BJ (cell line): ENCODE results near the gene TEX53. TPM values are rescaled to one million over a fixed set of nuclear protein-coding genes. Genes with fewer than 3 reads are reported as not detected.

Experiments
- CTCF ChIA-PET: fragments of 350-600 bp; formaldehyde crosslinking; extraction: SDS; loops from one replicate; lab custom pipeline; 2021; ENCODE audit warnings: antibody characterized with exemption, inconsistent platforms; lab: Yijun Ruan, JAX
- POLR2A ChIA-PET: fragments of 300-600 bp; sonication (Branson Sonifier 250); formaldehyde crosslinking; extraction: SDS; loops from one replicate; lab custom pipeline; 2021; ENCODE audit warnings: antibody characterized with exemption; lab: Charles Lee
- DNase-seq: peaks from one replicate; pipeline ENCODE4 v3.0.0-alpha.2; 2011; ENCODE audit warnings: low read depth
- H3K27me3 ChIP-seq: 2 replicates; pipeline ENCODE4 v1.6.0; 2011; ENCODE audit warnings: low read length; ENCODE audit not compliant: control insufficient read depth, insufficient read depth
- H3K36me3 ChIP-seq: 2 replicates; pipeline ENCODE4 v1.5.1; 2011; ENCODE audit warnings: low read length; ENCODE audit not compliant: control insufficient read depth, insufficient read depth
- H3K4me3 ChIP-seq: 2 replicates; pipeline ENCODE4 v1.5.1; 2011; ENCODE audit warnings: low read depth, mild to moderate bottlenecking, control low read depth, low read length
- polyA plus RNA-seq: library from polyadenylated mRNA; depleted of rRNA; stranded (reverse); fragments of >200 nt; gene quantifications from 2 replicates; pipeline ENCODE4 v1.2.3, GENCODE V29; 2011; rRNA removed
- small RNA-seq: library from RNA; depleted of rRNA; stranded (forward); fragments of <200 nt; gene quantifications from one replicate; pipeline ENCODE3, GENCODE V24; 2012; ENCODE audit warnings: low replicate concordance, low read depth; ENCODE audit not compliant: insufficient read length
- TF ChIP-seq, protein P1 (sequence below): IDR thresholded peaks from 2 replicates; pipeline ENCODE4 v1.5.1; 2011; ENCODE audit warnings: low read depth, mild to moderate bottlenecking, control low read depth, inconsistent platforms, low read length, moderate library complexity; ENCODE audit not compliant: insufficient read depth

TEX53 gene
- polyA plus RNA-seq, 1 experiment = not detected

DNA sequence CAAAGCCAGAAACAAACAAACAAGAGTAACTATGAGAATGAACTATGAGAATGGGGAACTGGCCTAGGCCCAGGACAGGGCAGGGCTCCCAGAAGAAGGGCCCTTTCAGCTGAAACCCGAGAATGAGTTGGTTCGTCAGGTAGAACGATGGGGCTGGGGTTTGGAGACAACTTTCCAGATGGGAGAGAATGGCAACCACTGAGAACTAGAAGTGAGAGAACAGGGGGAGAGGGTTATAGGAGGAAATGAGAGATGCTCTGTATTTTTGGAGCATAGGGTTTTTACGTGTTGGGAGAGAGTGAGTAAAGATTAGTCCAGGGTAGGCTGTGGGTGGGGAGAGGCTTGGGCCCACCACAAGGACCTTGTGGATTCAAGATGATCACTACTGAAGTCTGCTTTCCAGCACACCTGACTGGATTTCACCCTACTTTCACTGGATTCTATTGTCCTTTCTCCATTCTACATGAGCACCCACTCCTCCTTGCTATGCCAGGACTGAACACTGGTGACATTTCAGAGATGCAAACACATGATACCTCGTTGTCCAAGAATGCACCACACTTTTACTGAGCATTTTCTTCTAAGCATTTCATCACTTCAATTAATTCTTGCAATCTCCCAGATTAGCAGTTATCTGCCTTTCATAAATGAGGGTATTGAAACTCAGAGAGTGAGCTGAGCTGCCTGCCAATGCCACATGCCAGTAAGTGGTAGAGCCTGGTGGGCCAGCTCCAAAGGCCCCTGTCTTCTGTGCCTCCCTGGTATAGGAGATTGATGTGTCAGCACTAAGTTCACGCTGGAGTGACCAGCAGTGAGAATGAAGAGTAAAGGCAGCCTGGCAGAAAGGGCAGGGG is 49.7 kb downstream of the TEX53 start:
- Histone ChIP-seq H3K36me3 (0 out of 2 replicates have a peak, but pooled peaks cover 1% of the 10 kb centered on the region), H3K4me3 (no peak overlapping the region), H3K27me3 (no peaks in the 10 kb centered on the region)
- CTCF ChIA-PET = interaction anchor here (0.9 to 1.3 kb wide), 2 partner anchors 10 to 16 kb away, joined by 3 read pairs; no protein-coding TSS in a partner anchor
- DNase-seq = no peak
- TF ChIP-seq, protein P1, sequence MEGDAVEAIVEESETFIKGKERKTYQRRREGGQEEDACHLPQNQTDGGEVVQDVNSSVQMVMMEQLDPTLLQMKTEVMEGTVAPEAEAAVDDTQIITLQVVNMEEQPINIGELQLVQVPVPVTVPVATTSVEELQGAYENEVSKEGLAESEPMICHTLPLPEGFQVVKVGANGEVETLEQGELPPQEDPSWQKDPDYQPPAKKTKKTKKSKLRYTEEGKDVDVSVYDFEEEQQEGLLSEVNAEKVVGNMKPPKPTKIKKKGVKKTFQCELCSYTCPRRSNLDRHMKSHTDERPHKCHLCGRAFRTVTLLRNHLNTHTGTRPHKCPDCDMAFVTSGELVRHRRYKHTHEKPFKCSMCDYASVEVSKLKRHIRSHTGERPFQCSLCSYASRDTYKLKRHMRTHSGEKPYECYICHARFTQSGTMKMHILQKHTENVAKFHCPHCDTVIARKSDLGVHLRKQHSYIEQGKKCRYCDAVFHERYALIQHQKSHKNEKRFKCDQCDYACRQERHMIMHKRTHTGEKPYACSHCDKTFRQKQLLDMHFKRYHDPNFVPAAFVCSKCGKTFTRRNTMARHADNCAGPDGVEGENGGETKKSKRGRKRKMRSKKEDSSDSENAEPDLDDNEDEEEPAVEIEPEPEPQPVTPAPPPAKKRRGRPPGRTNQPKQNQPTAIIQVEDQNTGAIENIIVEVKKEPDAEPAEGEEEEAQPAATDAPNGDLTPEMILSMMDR = no peak
- POLR2A ChIA-PET = no interaction called here

- DNase-seq = no peak
- ChIA-PET CTCF (interaction anchor here (0.9 to 1.3 kb wide), 3 partner anchors 9 to 14 kb away, joined by 3 read pairs; no protein-coding TSS in a partner anchor), POLR2A (no interaction called here)
- Histone ChIP-seq H3K27me3 (no peaks in the 10 kb centered on the region), H3K36me3 (0 out of 2 replicates have a peak, but pooled peaks cover 1% of the 10 kb centered on the region), H3K4me3 (no peak overlapping the region)
- TF ChIP-seq, protein P1 = no peak
Observed at GRCh38 chr9:114606597-114607207, 50.9 kb downstream of the TEX53 start.

Small RNA genes lying within 50 kb of the gene (small RNA-seq; reads per million reads assigned to genes)
- not detected for gene RF00019

Other genes starting within 250 kb of the TEX53 start
- gene WHRN, start 152.3 kb downstream of the TEX53 start, polyA plus RNA-seq = 0.61 and 1.5 TPM in 2 replicates
- gene ATP6V1G1, start 70.0 kb downstream of the TEX53 start, polyA plus RNA-seq = 89.2 and 134 TPM in 2 replicates
- 11.8 and 18.4 TPM in 2 replicates for gene TMEM268, start 46.5 kb downstream of the TEX53 start, polyA plus RNA-seq
- gene TEX48, start 24.4 kb upstream of the TEX53 start, polyA plus RNA-seq = not detected in 2 replicates
- 0.13 and 0.27 TPM in 2 replicates for gene TNFSF15, start 148.2 kb upstream of the TEX53 start, polyA plus RNA-seq